GM12872 (cell line): Measurements from ENCODE around the gene PCCA.

ENCODE experiments used
- TF ChIP-seq, protein P1 (sequence below): IDR thresholded peaks from 3 replicates; pipeline ENCODE4 v1.5.1; 2011; ENCODE audit warnings: low read depth, mild to moderate bottlenecking, low read length, moderate library complexity; ENCODE audit not compliant: insufficient read depth

PCCA gene

DNA sequence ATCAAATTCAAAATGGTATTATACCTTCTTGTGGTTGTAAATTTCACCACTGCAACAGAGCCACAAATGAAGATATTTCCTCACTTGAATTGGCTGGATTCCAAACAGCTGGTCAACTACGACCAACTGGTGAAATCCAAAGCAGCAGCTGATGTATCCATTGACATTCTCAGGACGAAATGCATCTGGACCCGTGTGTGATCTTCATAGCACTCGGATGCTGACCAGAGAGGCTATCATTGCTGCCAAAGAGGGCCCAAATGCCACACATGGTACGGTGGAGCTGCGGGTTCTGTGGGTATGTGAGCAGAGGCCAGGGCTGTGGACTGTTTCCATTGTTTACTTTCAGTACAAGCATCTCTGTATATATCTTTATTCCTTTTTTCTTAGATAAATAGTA is 25.6 kb upstream of the PCCA start:
- TF ChIP-seq, protein P1, sequence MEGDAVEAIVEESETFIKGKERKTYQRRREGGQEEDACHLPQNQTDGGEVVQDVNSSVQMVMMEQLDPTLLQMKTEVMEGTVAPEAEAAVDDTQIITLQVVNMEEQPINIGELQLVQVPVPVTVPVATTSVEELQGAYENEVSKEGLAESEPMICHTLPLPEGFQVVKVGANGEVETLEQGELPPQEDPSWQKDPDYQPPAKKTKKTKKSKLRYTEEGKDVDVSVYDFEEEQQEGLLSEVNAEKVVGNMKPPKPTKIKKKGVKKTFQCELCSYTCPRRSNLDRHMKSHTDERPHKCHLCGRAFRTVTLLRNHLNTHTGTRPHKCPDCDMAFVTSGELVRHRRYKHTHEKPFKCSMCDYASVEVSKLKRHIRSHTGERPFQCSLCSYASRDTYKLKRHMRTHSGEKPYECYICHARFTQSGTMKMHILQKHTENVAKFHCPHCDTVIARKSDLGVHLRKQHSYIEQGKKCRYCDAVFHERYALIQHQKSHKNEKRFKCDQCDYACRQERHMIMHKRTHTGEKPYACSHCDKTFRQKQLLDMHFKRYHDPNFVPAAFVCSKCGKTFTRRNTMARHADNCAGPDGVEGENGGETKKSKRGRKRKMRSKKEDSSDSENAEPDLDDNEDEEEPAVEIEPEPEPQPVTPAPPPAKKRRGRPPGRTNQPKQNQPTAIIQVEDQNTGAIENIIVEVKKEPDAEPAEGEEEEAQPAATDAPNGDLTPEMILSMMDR, result no peak

DNA sequence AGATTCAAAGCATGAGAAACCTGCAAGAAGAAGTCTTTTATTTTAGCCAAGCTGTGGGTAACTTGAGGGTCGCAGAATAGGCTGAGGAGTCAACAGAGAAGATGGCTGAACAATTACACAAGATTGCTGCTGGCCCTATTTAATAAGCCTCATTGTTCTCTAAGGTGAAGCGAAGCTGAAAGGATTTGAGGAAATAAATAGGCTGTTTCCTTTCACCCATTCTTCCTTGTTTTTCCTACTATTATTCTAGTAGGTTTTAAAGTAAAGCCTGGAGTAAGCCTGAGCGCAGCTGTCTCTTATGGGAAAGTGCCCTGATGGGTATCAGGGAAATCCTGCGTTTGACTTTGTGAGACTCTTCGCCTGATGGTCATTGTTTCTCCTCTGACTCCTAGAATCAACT is 25.0 kb upstream of the PCCA start:
- TF ChIP-seq, protein P1, result no peak

DNA sequence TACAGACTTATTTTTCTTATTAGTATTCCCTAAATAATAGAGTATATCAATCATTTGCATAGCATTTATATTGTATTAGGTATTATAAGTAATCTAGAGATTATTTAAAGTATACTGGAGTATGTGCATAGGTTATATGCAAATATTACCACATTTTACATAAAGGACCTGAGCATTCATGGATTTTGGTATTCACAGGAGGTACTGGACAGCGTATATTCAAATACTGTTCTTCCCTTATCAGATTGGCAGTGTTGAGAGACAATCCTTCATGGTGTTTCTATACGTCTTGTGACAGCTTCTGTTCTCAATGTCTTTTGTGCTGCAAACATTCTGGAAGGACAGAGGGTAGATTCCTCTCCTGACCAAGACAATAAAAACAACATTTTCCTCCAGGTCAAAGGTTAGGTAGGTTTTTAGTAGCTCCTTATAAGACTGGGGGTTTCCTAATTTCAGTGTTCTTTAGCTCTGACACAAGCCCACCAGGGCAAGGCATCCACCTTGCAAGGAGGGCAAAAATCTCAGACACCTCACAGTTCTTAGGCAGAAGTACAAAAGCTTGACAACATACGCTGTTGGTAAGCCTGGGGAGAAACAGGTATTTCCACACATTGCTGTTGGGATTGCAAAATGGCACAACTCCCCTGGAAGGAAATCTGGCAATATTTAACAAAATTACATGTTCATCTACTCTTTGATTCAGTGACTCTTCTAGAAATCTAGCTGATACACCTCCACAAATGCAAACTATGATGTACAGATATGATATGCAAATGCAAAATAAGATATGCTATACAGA is 20.6 kb upstream of the PCCA start:
- TF ChIP-seq, protein P1, result no peak

DNA sequence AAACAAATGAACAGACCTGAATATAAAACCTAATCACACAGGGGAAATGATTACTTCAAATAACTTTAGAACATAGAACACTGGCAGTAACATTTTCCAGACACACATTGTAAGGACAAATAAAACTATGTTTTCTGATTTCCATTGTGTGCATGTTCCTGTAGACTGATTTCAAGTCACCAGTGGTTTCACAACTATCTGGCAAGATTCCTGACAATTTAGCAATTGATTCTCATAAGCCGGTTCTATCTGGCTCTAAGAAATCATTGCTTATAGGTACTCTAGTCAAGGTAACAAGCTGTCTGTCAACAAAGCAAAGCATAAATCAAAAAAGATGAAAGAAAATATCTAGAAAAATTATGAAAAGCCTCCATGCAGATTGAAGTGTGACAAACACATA is 19.6 kb upstream of the PCCA start:
- TF ChIP-seq, protein P1, result no peak

DNA sequence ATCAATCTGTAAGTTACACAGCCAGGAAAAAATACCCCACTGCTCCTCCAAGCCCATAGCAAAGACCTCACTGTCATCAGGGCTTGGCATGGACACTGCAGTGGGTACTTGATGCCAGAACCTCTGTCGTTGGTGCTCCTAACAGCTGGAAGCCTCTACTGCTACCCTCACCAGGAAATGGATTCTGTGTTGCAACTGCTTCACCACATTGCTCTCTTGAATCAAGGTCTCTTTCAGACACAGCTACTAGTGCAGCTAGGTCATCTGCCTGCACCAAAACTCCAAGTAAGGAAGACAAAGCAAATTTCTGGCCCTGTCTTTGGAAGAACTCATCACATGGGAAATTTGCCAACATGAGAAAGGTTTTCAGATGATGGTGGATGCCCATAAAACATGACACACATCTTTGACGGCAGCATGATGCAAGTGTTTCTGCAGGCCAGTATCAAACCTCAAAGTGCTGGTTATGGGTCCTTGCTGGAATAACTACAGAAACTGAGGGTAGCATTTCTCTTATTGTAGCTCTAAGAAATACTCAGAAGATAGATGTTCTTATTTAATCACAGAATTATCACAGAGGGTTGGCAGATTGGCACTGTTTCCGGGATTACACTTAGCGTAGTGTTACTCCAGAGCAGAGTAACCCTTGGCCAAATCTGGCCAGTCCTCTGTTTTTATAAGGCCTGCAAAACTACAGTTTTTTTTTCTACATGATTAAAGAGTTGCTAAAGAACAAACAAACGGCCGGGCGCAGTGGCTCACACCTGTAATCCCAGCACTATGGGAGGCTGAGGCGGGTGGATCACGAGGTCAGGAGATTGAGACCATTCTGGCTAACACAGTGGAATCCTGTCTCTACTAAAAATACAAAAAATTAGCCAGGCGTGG is 12.9 kb upstream of the PCCA start:
- TF ChIP-seq, protein P1, result no peak

DNA sequence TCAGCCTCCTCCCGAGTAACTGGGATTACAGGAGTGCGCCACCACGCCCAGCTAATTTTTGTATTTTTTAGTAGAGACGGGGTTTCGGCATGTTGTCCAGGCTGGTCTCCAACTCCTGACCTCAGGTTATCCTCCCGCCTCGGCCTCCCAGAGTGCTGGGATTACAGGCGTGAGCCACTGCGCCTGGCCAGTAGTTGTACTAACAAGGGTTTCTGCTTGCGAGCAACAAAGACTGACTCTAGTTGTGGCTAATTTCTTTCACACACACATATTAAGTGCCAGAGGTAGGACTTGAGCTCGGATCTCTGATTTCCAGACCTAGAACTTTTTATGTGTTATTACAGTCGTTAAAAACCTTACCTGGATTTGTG is 635 bp upstream of the PCCA start:
- TF ChIP-seq, protein P1, result no peak

DNA sequence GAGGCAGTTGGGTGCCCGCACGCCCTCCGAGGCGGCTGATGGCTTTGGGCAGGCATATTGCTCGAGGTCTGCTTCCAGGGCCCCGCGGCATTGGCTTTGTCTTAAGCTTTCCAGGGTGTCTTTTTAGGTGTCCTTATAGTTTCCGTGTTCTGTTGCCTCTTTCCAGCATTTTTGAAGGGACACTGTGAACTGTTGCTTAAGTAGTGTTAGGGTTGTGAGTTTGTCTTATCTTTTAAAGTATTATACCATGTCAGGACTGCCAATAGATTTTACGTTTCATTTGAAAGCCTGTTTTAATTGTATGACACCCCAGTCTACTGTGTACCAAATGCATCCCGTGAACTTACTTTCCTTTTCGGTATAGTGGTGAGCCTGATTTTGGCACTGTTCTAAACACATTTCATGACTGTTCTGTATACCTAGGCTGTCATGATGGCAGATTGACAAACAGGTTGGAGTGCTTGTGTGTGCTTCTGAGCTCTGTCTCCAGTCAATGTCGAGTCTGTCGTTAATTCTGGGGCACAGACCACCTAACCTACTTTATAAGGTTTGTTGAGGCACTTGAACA is 656 bp downstream of the PCCA start:
- TF ChIP-seq, protein P1, result no peak
